ENCODE results near the gene NFASC.

Gene NFASC

DNA sequence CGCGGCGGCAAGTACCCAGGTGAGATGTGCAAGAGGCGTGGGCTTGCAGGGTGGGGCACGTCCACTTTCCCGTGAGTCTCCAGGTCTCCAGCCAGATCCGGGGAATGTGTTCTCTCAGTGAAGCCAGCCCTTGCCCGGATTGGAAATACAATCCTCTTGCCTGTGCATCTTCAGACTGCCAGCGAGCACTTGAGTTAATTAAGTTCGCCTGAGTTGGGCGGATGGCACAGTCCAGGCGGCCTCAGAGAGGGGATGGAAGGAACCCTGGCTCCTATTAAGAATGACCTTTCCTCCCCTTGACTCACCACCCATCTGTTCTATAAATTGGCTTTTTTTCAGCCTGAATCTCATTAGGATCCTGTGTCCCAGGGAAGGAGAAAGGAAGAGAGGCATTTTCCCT lies 139.0 kb downstream of the NFASC start:
- no peak for DNase-seq (ENCODE audit: low spot score)

DNA sequence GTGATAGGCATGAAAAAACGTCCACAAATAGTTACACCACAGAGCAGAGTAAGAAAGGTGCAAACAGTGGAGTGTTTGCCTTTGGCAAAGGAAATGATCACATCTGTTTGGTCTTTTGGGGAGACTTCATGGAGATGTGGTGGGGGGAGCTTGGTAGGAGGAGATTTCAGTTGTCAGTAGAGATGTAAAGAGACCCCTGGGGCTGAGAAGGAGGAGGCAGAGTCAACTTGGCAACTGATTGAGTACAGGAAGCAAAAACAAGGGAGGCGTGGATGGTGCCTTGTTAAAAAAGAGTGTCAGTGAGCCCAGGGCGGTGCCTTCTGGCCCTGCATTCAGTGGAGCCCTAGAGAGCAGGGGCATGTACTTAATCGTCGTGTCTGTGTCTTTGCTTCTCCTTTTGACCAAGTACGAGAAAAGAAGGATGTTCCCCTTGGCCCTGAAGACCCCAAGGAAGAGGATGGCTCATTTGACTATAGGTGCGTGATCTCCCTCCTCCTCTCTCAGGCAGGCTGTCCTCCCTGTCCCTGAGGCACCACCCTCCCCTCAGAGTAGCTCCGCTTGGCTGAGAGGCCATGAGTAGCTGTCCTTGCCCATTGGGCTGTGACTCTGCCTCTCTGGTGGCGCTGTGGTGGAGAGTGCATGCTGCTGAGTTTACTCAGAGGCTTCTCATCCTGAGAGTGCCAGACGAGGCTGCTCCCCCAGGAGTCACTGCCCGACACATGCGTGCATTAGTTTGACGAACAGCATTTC lies 141.9 kb downstream of the NFASC start:
- DNase-seq (ENCODE audit: low spot score): no peak

DNA sequence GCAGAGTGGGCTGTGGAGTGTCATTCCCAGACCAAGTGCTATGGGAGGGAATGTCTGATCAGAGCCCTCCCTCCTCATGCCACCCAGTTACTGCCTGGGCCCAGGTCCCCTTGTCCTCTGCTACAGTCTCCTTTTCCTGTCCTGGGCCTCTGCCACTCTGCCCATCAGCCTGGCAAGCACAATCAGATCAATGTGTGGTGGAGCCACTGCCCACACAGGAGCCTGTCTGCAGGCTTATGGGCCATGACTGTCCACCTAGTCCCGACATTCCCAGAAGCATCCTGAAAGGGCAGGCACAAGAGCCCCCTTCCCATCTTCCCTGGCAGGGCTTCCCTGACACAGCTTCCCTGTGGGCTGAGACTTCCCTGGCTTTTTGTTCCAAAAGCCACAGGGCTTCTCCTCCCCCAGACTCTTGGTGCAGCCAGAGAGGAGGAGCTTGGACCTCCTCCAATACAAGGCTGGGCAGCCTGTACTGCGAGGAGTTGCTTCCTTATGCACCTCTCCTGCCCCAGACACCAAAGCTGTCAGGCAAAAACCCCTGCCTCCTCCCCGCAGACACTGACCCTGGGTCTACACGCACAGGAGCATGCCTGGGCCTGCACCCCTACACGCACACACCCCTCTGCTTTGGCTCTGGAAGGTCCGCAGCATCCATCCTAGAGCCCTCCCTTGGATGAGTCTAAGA lies 143.2 kb downstream of the NFASC start:
- peak; percentile 62 for DNase-seq (ENCODE audit: low spot score)

DNA sequence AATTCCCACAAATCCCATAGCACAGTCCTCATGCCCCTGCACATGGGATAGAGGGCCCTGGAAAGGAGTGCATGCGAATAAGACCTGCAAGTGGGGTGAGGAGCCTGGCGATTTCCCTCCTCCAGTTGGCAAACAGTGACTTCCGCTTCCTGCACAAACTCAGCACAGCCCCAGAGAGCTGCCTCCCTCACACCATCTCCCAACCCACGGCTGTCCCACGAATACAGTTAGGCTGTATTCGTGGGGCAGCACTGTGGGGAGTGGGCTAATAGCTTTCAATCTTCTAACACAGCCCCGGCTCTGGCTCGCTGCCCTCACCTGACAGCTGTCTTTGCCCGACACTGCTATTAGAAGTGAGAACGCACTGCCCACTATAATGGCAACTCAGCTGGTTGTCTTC lies 144.1 kb downstream of the NFASC start:
- DNase-seq (ENCODE audit: low spot score): no peak

DNA sequence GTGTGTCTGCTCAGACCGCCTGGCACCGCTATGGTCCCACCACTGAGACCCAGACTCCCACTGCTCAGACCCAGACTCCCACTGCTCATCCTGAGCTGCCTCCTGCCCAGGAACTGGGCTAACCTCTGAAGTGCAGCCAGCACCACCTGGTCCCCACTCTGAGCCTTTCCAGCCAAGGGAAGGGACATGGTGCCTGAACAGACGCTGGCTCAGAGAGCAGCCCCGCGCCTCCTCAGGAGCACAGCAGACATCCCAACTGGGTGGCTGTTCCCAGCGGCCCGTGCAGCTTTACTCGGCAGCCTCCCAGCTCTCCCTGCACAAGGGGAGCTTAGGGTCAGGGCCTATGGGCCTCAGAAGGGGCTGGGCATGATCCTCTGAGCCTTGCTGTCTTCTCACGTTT lies 144.6 kb downstream of the NFASC start:
- DNase-seq (ENCODE audit: low spot score): no peak

DNA sequence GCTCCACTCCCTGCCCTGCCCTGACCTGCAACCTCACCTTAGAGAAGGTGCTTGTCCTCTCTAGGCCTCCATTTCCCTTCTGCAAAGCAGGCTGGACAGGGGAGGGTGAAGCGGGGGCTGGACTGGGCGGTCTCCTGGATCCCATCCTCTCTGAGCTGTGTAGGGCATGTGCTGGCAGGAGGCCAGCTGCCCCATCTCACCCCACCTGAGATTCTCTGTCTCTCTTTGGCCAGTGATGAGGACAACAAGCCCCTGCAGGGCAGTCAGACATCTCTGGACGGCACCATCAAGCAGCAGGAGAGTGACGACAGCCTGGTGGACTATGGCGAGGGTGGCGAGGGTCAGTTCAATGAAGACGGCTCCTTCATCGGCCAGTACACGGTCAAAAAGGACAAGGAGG lies 145.4 kb downstream of the NFASC start:
- no peak for DNase-seq (ENCODE audit: low spot score)

DNA sequence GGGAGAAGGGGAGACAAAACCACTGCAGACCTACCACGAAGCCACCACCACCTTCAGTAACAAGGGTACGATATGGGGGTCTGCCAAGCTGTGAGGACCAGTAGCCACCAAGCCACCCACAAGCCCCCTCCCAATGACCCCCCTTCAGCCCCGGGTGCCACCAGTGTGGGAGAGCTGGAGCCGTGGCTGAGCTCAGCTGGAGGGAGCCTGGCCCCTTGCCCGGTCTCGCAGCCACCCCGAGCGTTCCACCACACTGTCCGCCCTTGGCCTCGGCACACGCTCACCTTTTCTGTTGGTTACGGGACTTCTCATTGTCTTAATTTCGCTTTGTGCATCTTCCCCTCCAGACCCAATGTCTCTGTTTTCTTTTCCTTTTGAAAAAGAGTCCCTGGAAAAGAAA lies 145.9 kb downstream of the NFASC start:
- DNase-seq (ENCODE audit: low spot score): no peak

DNA sequence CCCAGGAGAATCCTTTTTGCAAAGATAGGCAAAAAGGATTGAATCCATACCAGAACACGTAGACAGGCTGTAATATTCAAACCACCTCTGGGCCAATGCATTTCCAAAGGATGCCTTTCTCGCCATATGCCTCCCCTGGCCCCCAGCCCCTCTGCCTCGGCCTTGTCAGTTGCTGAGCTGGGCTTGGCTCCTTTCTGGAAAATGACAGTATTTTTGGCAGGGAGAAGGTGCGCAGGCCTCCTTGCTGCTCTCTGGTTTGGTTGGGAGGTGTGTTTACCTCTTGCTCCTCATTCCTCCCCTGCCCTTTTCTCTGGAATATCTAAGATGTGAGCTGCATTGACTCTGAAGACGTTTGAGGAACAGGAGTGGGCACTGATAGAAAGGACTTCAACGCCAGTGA lies 146.3 kb downstream of the NFASC start:
- no peak for DNase-seq (ENCODE audit: low spot score)

DNA sequence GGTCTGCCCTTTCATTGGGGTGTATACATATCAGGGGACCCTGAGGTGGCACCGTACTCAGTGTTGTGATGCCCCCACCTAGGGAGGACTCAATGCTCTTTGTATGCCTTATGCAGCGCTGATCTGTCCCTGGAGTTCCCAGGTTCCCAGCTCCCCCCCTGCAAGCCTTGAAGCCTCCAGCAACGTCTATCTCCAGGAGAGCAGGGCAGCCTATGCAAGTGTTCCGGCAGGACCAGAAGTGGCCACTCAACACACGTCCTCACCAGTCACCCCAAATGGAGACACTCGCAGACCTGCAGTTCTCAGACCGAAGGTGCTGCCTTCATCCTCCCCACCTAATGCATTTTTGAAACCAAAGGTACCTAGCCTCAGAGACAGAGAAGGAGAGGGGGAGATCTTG lies 147.1 kb downstream of the NFASC start:
- no peak for DNase-seq (ENCODE audit: low spot score)

DNA sequence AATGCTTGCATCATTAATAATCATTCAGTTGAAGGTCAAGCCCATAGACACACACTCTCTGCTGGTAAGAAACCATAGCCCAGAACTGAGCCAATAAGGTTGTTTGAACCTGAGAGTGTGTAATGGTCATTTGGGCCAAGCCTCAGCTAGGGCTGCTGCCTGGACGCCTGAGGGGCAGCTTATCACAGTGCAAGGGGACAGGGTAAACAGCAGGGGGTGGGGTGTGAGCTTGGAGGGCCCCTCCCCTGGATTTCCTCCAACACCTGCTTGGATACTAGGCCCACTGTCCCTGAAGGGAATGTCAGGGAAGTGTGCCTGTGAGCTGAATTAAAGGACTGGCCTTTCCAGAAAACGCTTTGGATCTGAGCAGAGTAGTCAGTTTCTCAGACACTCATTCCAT lies 147.7 kb downstream of the NFASC start:
- DNase-seq (ENCODE audit: low spot score): no peak

DNA sequence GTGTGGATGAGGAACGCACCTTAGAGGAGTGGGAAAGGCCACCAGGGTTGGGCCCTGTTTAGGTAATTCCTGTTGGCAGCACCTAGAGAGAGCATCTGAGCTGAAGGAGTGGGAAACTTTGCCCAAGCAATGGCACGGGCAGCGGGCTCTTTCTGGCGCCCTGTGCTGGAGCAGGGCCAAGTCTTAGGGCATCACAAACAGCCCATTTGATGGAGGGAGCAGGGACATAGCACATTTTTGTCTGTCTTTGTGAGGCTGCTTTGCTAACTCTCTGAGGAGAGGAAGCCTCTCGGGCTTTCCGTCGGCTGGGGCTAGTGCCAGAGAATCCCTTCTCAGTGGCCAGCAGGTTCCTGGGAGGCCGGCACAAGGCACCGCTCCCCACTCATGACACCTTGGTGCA lies 149.8 kb downstream of the NFASC start:
- no peak for DNase-seq (ENCODE audit: low spot score)

DNA sequence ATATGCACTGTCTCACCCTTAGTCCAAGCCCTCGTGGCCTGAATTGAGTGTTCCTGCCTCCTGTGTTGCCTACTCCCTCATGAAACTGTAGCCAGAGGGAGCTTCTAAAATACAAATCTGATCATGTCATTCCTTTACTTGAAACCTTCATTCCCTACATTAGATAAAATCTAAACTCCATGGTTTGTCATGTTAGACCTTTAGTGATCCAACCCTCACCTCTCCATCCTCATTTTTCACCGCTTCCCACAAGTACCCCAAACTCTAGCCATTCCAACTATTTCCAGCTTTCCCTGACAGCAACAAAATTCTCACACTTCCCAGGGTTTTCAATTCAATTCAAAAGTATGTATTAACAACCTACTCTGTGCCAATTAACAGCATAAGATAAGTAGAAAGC lies 154.0 kb downstream of the NFASC start:
- no peak for DNase-seq (ENCODE audit: low spot score)

DNA sequence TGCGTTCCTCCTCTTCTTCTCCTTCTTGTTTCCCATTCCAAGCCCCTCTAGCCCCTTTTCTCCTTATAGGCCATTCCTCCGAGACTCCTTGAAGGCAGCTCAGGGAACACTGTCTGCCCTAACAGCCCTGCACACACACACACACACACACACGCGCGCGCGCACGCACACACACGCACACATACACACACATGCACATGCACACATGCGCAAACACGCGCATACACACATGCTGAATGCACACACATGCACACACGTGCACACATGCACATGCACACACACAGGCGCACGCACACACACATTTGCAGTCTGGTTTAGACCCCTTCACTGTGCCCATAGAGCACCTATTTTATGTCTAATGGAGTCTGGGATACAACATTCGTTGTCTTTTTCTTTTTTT lies 154.6 kb downstream of the NFASC start:
- no peak for DNase-seq (ENCODE audit: low spot score)

DNA sequence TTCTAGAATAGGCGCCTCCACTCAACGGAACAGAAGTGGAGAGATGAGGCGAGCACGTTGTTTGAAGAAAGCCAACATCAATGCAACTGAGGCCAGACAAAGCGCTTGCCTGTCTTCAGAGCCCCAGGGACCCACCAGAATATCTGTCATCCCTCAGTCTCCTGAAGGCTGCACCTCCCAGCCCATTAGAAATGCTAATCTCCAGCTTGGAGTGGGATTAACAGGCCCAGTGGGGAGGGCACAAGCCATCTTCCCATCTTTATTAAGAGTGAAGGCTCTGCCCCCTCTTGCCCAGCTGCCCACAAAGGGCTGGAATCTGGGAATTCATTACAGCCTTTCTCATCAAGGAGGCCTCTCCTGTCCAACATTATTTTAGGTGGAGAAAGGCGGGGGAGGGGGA lies 155.5 kb downstream of the NFASC start:
- DNase-seq (ENCODE audit: low spot score): peak; percentile 73

DNA sequence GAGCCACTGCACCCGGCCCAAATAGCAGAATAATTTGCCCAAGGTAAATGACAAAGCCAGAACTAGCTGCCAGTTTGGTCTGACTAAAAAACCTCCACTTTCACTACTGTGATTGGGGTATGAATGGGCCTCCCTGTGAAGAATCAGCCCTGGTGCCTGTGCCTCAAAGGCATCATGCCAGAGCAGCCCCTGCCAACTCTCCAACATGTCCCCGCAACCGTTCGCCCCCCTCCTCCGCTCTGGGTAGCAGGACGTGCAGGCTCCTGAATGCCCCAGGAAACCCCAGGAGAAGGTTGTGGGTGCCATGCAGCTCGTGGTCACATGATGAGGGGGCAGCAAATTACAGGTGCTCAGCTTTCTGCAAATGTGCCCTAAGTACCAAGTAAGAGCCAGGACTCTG lies 157.7 kb downstream of the NFASC start:
- no peak for DNase-seq (ENCODE audit: low spot score)

DNA sequence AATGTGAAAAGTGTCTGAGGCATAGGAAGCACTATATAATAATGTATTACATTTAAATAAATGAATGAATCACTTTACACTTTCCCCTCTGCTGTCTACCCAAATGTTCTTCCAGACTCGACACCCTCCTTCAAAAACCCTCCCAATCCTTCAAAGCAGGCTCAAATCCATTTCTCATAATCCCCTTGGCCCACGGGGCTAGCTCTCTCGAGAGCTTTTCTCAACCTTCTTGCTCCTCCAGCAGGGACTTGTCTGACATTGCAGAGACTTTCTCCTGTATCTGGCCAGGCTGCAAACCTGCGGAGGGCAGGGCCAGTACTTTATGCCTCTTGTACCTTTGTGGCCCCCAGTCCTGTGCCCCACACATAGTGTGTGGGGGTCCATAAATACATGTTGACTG lies 158.3 kb downstream of the NFASC start:
- no peak for DNase-seq (ENCODE audit: low spot score)

DNA sequence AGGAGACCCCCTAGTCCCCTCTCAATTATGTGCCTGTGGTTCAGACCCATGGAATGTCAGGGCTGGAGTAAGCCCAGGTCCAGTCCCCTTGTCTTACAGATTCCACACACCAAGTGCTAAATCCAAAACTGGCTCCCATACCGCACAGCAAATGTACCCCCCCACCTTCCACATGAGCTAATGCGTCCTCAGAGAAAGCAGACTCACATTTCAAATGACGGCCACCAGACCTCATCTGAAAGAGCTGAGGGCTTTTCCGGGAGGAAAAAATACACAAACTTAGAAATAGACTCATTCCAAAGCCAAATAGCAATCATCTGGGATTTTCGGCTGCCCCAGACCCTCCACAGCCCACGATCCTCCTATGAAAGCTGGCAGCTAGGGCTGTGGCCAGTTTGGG lies 159.6 kb downstream of the NFASC start:
- no peak for DNase-seq (ENCODE audit: low spot score)

DNA sequence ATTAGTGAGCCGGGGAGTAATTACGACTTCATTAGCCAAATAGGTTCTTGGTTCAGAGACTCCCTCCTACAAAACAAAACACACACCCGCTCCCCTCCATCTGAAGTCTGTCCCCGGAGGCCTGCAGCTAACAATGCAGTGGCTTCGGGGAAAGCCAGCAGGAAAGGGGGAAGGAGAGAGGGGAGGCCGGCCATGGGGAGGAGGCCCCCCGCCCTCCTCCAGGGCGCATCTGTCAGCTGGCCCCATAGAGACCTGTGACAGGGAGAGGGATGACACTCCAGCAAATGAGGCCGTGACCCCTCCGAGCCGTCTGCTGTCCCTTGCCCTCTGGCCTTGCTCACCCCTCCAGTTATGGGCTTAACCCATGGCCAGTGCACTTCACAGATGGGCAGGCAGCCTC lies 160.2 kb downstream of the NFASC start:
- no peak for DNase-seq (ENCODE audit: low spot score)

DNA sequence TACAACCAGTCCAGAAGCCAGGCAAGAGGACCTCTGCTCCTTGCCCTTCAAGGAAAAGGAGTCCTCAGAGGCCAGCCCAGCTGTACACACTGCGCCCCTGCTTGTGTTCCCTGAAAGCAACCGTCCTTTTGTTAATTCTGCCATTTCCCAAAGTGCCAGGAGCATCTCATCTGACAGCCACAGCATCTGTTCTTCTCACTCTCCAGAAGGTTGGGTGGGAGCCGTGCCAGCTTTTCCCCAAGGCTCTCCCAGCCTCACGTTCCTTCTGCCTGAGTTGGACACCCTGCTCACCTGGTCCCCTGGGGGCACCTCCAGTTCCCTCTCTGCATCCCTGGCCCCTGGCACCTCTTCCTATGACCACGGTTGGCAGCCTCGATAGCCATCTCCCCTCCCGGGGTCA lies 161.8 kb downstream of the NFASC start:
- DNase-seq (ENCODE audit: low spot score): no peak

DNA sequence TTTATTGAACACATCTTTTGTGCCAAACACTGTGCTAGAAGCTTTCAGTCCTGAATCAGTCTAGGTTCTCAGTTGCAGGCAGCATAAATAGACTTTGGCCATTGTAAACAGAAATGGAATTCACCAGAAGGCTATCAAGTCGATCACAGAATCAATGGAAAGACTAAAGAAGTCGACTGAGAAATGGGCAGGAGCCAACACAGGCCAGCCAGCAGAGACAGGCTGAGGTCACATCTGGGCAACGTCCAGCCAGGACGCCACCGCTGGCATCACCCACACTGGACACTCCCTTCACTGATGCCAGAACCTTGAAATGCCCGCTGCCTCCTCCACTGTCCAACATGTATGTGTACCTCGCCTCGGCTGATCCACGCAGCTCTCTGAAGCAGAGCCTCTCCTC lies 166.9 kb downstream of the NFASC start:
- DNase-seq (ENCODE audit: low spot score): no peak

DNA sequence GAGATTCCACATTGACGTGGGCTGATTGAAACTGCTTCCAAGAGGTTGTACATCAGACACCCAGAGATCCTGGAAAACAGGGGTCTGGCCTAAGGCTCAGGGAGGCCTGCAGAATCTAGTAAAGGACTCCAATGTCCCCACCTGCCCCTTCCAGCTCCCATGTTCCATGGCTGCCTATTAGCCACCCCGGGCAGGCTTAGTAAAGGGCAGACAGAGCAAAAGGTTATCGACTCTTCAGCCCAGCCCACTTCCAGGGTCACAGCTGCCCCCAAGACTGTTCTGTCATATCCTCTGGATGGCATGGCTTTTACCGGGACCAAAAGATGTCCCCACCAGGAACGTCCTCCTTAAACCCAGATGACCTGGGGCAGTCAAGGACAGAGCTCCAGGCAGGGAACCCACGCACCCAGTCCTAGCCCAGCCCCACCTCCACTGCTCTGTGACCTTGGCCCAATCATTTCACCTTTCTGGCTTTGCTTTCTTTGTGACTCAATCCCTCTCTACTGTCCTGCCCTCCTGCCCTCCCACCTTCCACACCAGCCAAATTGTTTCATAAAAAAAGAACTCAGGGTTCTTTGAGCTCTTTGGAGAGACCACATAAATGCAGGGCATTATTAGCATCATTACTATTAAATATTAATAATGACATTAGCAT lies 167.6 kb downstream of the NFASC start:
- DNase-seq (ENCODE audit: low spot score): no peak

DNA sequence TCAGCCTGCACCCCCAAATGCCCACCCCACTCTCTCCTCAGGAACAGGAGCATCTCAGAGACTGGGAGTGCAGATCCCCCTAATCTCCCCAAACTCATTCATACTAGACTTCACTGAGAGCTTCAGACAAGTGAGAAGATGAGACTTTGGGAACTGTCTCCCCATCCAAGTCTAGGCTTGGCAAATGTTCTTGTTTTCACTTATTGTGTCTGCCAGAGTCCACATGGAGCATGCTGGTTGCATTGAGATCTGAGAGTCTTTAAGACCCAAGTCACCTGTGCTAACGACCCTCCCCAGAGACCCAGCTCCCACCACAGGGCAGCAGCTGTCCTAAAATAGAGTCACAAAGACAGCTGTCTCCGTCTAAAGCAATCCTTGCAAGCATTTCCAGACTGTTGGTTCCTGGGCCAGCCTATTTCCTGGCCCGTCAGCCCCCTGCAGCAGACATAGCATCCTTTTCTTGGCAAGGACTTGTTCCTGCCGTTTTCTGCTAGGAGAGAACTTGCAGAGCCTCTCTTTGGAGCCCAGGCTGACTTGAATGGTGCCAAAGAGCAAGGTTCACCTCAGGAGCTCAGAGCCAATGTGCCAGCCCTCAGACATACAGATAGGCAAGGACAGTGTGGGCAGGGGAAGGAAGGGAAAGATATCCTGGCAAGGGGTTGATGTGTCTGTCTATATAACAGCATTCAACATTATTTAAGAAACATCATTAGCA lies 170.5 kb downstream of the NFASC start:
- DNase-seq (ENCODE audit: low spot score): no peak

Data from ecto neural progenitor cell (in vitro differentiated cells).